ENCODE measurements around the gene PRR18.
"Not testable (repeated sequence)": the region's sequence is repeated elsewhere in the genome, so short reads cannot be mapped to it uniquely, and the experiment has no call there.

The PRR18 gene
- 0 reads per million in 2 donors for total RNA-seq

GRCh38 chr6:166308033-166308768 lies at the start of gene PRR18:
Gene PRR18, minus strand, starts transcription at chr6:166308392. Its CDS starts 250 bp downstream, at chr6:166308142.
- no peak for DNase-seq

GRCh38 chr6:166355552-166355951 lies 47.4 kb upstream of the PRR18 start:
- no peak for DNase-seq

- DNase-seq, result no peak
Measured at GRCh38 chr6:166354965-166355364, 46.8 kb upstream of the PRR18 start.

GRCh38 chr6:166354143-166354542 lies 46.0 kb upstream of the PRR18 start:
- no peak for DNase-seq

GRCh38 chr6:166353507-166353906 lies 45.3 kb upstream of the PRR18 start:
- no peak for DNase-seq

- DNase-seq, result no peak
Measured at GRCh38 chr6:166352923-166353322, 44.7 kb upstream of the PRR18 start.

GRCh38 chr6:166351715-166352285 lies 43.6 kb upstream of the PRR18 start:
- DNase-seq, result no peak

GRCh38 chr6:166348305-166348949 lies 40.2 kb upstream of the PRR18 start:
- no peak for DNase-seq

- DNase-seq, result no peak
Measured at GRCh38 chr6:166346965-166347364, 38.8 kb upstream of the PRR18 start.

- DNase-seq, result no peak
Measured at GRCh38 chr6:166346449-166346848, 38.3 kb upstream of the PRR18 start.

- DNase-seq, result not testable (repeated sequence)
Measured at GRCh38 chr6:166345672-166346071, 37.5 kb upstream of the PRR18 start.

- not testable (repeated sequence) for DNase-seq
Measured at GRCh38 chr6:166344921-166345320, 36.7 kb upstream of the PRR18 start.

GRCh38 chr6:166344240-166344639 lies 36.0 kb upstream of the PRR18 start:
- DNase-seq, result no peak

- DNase-seq, result no peak
Measured at GRCh38 chr6:166343150-166343487, 34.9 kb upstream of the PRR18 start.

GRCh38 chr6:166342349-166343149 lies 34.4 kb upstream of the PRR18 start, which contains the start of gene SFT2D1:
Gene SFT2D1, minus strand, starts transcription at chr6:166342545. Its CDS starts 64 bp downstream, at chr6:166342481.
- peak; percentile 43 to 88 (median 55) for DNase-seq

GRCh38 chr6:166341977-166342348 lies 33.8 kb upstream of the PRR18 start:
- no peak for DNase-seq

- peak in 2 of 5 experiments; percentile 20 to 82 for DNase-seq
Measured at GRCh38 chr6:166341464-166341863, 33.3 kb upstream of the PRR18 start.

- DNase-seq, result no peak
Measured at GRCh38 chr6:166338854-166339253, 30.7 kb upstream of the PRR18 start.

GRCh38 chr6:166336847-166337246 lies 28.7 kb upstream of the PRR18 start:
- DNase-seq, result no peak

- no peak for DNase-seq
Measured at GRCh38 chr6:166335378-166336302, 27.4 kb upstream of the PRR18 start.

GRCh38 chr6:166334878-166335277 lies 26.7 kb upstream of the PRR18 start:
- DNase-seq, result no peak

Data from T-helper 2 cell (primary cell).